Hepatocyte (in vitro differentiated cells): Measurements from ENCODE around the gene ITGA4. TPM values are rescaled to one million over a fixed set of nuclear protein-coding genes. Genes with fewer than 3 reads are reported as not detected.

Source experiments
- DNase-seq: peaks from one replicate; pipeline ENCODE4 v3.0.0-alpha.2; 2016; ENCODE audit warnings: low spot score
- H2AFZ ChIP-seq: fragments of 200-600 bp; sonication (generic); 2 replicates; pipeline ENCODE4 v1.6.0; 2016; ENCODE audit warnings: antibody characterized with exemption, mild to moderate bottlenecking
- H3K27ac ChIP-seq: fragments of 200-600 bp; sonication (generic); 2 replicates; pipeline ENCODE4 v1.5.1; 2016; ENCODE audit warnings: mild to moderate bottlenecking
- H3K27me3 ChIP-seq: fragments of 200-600 bp; sonication (generic); 2 replicates; pipeline ENCODE4 v1.6.1; 2016
- H3K36me3 ChIP-seq: fragments of 200-600 bp; sonication (generic); replicated peaks from 2 replicates; pipeline ENCODE4 v1.5.1; 2016; ENCODE audit warnings: low read depth; ENCODE audit not compliant: insufficient read depth
- H3K4me1 ChIP-seq: fragments of 200-600 bp; sonication (generic); 2 replicates; pipeline ENCODE4 v1.5.1; 2016; ENCODE audit warnings: mild to moderate bottlenecking, moderate library complexity; ENCODE audit not compliant: insufficient read depth
- H3K4me2 ChIP-seq: fragments of 200-600 bp; sonication (generic); 2 replicates; pipeline ENCODE4 v1.6.0; 2016
- H3K4me3 ChIP-seq: fragments of 200-600 bp; sonication (generic); 2 replicates; pipeline ENCODE4 v1.5.1; 2016; ENCODE audit warnings: mild to moderate bottlenecking
- H3K79me2 ChIP-seq: fragments of 200-600 bp; sonication (generic); 2 replicates; pipeline ENCODE4 v1.6.0; 2017; ENCODE audit warnings: mild to moderate bottlenecking
- H3K9me2 ChIP-seq: fragments of 200-600 bp; sonication (generic); replicated peaks from 2 replicates; pipeline ENCODE4 v1.6.0; 2017; ENCODE audit warnings: mild to moderate bottlenecking; ENCODE audit not compliant: insufficient read depth
- H3K9me3 ChIP-seq: fragments of 200-600 bp; sonication (generic); 2 replicates; pipeline ENCODE4 v1.5.1; 2016; ENCODE audit warnings: low read depth, mild to moderate bottlenecking
- H4K20me1 ChIP-seq: fragments of 200-600 bp; sonication (generic); 2 replicates; pipeline ENCODE4 v1.6.0; 2016; ENCODE audit warnings: mild to moderate bottlenecking; ENCODE audit not compliant: insufficient read depth, poor library complexity, severe bottlenecking
- EZH2 ChIP-seq: fragments of 200-600 bp; sonication (generic); IDR thresholded peaks from 2 replicates; pipeline ENCODE4 v1.6.1; 2016; ENCODE audit warnings: antibody characterized with exemption, mild to moderate bottlenecking, borderline replicate concordance
- EZH2phosphoT487 ChIP-seq: fragments of 200-600 bp; sonication (generic); IDR thresholded peaks from one replicate; pipeline ENCODE4 v1.6.1; 2018; ENCODE audit warnings: antibody characterized with exemption, mild to moderate bottlenecking, low read depth, moderate library complexity; ENCODE audit not compliant: unreplicated experiment, severe bottlenecking
- WGBS: methylation state at CpG from one replicate; pipeline ENCODE4 v1.1.6; 2016; ENCODE audit warnings: low lambda C conversion rate; ENCODE audit errors: missing lambda C conversion rate; 5-methylcytosine and 5-hydroxymethylcytosine counted together
- polyA plus RNA-seq: library from polyadenylated mRNA; unstranded; fragments of >200 nt; fragmentation: Nextera tagmentation; extraction: Ambion mirVana; gene quantifications from 2 replicates; pipeline ENCODE4 v1.2.1, GENCODE V29; 2016
- total RNA-seq: library from RNA; depleted of rRNA; stranded (reverse); fragments of >200 nt; gene quantifications from 2 replicates; pipeline ENCODE4 v1.2.3, GENCODE V29; 2014
- TF ChIP-seq, protein P1 (sequence below): fragments of 200-600 bp; sonication (generic); IDR thresholded peaks from 2 replicates; pipeline ENCODE4 v1.5.1; 2016; ENCODE audit warnings: antibody characterized with exemption, mild to moderate bottlenecking; ENCODE audit not compliant: poor library complexity

The ITGA4 gene
- total RNA-seq (4.1 and 6.3 TPM in 2 replicates), polyA plus RNA-seq (1.8 and 1.9 TPM in 2 replicates)

DNA sequence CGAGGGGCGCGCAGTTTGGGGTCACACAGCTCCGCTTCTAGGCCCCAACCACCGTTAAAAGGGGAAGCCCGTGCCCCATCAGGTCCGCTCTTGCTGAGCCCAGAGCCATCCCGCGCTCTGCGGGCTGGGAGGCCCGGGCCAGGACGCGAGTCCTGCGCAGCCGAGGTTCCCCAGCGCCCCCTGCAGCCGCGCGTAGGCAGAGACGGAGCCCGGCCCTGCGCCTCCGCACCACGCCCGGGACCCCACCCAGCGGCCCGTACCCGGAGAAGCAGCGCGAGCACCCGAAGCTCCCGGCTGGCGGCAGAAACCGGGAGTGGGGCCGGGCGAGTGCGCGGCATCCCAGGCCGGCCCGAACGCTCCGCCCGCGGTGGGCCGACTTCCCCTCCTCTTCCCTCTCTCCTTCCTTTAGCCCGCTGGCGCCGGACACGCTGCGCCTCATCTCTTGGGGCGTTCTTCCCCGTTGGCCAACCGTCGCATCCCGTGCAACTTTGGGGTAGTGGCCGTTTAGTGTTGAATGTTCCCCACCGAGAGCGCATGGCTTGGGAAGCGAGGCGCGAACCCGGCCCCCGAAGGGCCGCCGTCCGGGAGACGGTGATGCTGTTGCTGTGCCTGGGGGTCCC lies at the start of gene ITGA4:
ITGA4 (plus strand) TSS at position 266 of the 620 bp plus-strand sequence; CDS start at position 535, 269 bp downstream.
- Histone ChIP-seq H3K9me3 (no peaks in the 10 kb centered on the region), H3K36me3 (no peaks in the 10 kb centered on the region), H3K4me3 (peak within 1 kb of the TSS; percentile 38), H3K4me1 (no peaks in the 10 kb centered on the region), H2AFZ (peak within 1 kb of the TSS; percentile 58), H3K27me3 (peaks cover 66% of the 10 kb centered on the region), H3K79me2 (no peaks in the 10 kb centered on the region), H3K4me2 (peak within 1 kb of the TSS; percentile 92), H4K20me1 (no peaks in the 10 kb centered on the region), H3K9me2 (no peaks in the 10 kb centered on the region), H3K27ac (no peak within 1 kb of the TSS)
- WGBS = 1% methylated on average over 55 of the region's 67 CpGs
- TF ChIP-seq, protein P1, sequence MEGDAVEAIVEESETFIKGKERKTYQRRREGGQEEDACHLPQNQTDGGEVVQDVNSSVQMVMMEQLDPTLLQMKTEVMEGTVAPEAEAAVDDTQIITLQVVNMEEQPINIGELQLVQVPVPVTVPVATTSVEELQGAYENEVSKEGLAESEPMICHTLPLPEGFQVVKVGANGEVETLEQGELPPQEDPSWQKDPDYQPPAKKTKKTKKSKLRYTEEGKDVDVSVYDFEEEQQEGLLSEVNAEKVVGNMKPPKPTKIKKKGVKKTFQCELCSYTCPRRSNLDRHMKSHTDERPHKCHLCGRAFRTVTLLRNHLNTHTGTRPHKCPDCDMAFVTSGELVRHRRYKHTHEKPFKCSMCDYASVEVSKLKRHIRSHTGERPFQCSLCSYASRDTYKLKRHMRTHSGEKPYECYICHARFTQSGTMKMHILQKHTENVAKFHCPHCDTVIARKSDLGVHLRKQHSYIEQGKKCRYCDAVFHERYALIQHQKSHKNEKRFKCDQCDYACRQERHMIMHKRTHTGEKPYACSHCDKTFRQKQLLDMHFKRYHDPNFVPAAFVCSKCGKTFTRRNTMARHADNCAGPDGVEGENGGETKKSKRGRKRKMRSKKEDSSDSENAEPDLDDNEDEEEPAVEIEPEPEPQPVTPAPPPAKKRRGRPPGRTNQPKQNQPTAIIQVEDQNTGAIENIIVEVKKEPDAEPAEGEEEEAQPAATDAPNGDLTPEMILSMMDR = peak; percentile 73
- no peak for TF ChIP-seq EZH2
- DNase-seq = peak; percentile 84

DNA sequence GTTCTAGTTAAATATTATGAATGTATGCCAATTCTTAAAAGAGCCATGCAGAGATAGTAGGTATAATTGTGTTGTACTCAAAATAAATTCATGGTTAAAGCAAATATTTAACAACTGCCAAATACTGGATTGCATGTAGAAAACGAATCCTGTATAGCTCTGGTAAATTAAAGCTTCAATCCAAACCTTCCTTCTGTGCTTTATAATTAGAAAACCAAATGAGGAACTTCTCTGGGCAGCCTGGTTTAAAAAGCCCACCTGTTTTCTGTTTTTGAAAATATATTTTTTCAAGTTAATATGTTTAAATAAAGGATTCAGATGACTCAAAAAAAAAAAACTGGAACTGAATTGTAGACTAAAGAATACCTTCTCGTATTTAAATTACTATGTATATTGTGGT lies 48.3 kb upstream of the ITGA4 start:
- no peaks in the 10 kb centered on the region for H3K9me3 ChIP-seq
- WGBS = 81% methylated on average over 2 of the region's 2 CpGs

DNA sequence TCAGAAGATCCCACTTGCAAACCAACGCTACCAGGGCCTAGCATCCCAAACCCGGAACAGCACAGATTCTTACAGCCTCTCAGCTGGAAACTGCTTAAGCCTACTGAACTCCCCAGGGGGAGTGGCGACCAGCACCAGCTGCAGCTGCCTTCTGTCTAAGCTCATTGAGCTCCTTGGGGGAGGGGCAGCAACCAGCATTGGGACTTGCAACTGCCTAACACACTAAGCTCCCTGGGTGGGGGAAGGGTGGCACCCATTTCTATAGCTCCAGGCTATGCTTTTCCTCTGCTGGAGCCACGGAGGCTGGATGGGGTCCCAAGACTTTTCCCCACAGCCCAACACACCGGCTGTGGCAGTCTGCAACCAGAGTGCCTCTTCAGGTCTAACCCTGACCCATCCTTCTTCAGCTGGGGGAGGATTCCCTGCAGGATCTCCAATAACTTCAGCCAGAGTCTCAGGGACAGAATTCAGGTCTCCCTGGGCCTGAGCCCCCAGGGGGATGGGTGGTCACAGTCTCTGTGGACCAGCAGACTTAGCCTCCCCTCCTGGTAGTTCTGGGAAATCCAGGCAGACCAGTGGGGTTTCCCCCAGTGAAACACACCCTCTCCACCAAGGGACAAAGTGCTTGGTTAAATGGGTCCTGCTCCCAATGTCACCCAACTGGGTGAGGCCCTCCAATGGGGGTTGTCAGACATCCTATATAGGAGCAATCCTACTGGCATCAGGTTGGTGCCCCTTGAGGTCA lies 45.9 kb upstream of the ITGA4 start:
- WGBS = 40% methylated on average over 5 of the region's 5 CpGs
- H3K27me3 ChIP-seq = no peaks in the 10 kb centered on the region
- H3K4me2 ChIP-seq = no peak overlapping the region
- H3K4me1 ChIP-seq = no peaks in the 10 kb centered on the region
- no peaks in the 10 kb centered on the region for H3K79me2 ChIP-seq
- H3K36me3 ChIP-seq = no peaks in the 10 kb centered on the region
- DNase-seq = peak; percentile 23
- H3K9me2 ChIP-seq = no peaks in the 10 kb centered on the region
- H3K27ac ChIP-seq = no peak overlapping the region
- H2AFZ ChIP-seq = no peak overlapping the region
- H3K4me3 ChIP-seq = no peak overlapping the region
- H4K20me1 ChIP-seq = no peaks in the 10 kb centered on the region
- TF ChIP-seq EZH2 (no peak), EZH2phosphoT487 (no peak)
- TF ChIP-seq, protein P1 = no peak
- no peaks in the 10 kb centered on the region for H3K9me3 ChIP-seq

More for the DNA sequence above, 48.3 kb upstream of the ITGA4 start:
- no peak for TF ChIP-seq EZH2phosphoT487
- TF ChIP-seq EZH2 = no peak
- TF ChIP-seq, protein P1 = no peak
- Histone ChIP-seq H3K4me1 (no peaks in the 10 kb centered on the region), H3K27ac (no peak overlapping the region), H2AFZ (no peak overlapping the region), H3K79me2 (no peaks in the 10 kb centered on the region), H3K27me3 (no peaks in the 10 kb centered on the region), H3K36me3 (no peaks in the 10 kb centered on the region), H3K9me2 (no peaks in the 10 kb centered on the region), H3K4me2 (no peak overlapping the region), H4K20me1 (no peaks in the 10 kb centered on the region), H3K4me3 (no peak overlapping the region)
- DNase-seq = no peak
